ENCODE measurements around the gene PFN1.

The PFN1 gene

DNA sequence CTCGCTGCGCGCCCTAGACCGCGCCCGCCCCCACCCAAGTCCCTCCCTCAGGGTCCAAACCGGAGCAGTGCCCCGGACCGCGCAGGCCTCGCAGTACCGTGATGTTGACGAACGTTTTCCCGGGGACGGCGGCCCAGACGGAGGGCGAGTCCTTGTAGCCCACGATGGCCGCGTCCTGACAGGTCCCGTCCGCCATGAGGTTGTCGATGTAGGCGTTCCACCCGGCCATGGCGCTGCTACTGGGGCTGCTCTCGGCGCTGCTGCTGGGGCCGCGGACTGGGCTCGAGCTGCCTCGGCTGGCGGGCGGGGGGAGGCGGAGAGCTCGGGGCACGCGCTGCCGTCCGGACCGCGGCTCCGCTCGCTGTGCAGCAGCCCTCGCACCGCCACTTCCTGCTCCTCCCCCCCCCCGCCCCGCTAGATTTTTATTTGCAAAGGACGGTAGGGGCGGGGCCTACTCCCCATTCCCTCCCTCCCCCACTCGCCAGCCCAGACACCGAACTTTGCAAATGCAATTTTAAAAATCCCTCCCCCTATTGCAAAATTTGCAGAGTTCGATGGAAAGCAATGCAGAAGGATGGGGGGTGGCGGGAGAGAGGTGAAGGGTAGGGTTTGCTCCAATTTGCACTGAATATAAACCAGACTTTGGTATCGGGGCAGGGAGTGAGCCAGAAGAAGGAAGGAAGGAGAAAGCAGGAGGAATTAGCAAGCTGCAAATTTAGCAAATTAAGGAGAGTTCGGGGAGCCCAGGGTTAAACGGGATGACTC is at the start of gene PFN1:
PFN1 (minus strand) TSS at position 365 of the 765 bp plus-strand sequence; CDS start at position 229, 136 bp downstream.
- FAIRE-seq = no peak

DNA sequence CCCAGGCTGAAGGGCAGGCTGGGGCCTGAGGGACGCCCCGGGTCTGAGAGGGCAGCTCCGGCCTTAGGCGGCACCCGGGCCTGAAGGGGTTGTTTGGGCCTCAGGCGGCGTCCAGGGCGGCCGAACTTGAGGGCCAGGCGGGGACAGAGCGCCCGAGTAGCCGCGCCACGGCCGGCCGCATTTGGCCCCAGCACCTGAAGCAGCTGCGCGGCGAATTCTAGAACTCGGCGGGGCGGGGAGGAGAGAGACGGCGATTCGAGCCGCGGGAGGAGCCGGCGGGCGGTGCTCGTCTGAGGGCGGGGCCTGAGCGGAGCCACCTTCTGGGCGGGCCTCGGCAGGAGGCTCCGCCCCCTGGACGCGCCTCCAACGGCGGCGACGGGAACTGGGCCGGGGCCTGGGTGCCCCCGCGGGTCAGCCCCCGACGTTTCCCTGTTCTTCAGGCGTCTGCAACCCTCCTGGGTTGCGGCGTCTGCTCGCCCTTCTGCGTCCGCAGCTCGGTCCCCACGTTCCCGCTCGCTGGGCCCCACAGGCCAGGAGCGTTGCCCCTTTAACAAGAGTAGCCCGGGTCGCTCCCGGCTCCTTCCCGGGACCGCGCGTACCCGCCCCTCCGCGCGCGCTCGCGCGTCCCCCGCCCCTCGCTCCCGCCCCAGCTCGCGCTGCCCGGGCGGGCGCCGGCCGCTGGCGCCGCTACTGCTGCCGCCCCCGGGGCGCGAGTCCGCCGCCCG is 49.1 kb upstream of the PFN1 start, which contains the start of the genes INCA1 and KIF1C:
INCA1 (minus strand) TSS at position 221 of the 725 bp plus-strand sequence. CDS start 3,085 bp downstream, outside the sequence.
KIF1C (plus strand) TSS at position 649 of the 725 bp plus-strand sequence. CDS start 2,297 bp downstream, outside the sequence.
- FAIRE-seq = no peak

DNA sequence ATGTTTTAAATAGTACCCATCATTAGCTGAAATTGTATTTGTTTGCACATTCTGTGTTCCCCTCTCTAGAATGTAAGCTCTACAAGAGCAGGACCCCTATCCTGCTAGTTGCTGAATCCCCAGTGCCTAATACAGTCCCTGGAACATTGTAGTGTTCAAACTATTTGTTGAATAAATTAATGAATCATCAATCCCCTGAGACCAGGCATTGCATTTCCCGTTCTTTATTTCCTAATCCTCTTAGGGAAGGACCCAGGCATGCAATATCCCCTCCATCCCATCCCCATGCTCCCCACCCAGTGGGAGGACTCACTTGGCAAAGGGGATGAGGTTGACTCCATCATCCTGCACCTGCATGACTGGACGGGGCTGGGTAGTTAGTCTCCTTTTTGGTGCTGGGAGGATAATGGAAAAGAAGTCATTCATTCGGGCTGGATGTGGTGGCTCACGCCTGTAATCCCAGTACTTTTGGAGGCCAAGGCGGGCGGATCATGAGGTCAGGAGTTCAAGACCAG is 45.8 kb upstream of the PFN1 start:
- FAIRE-seq = no peak

DNA sequence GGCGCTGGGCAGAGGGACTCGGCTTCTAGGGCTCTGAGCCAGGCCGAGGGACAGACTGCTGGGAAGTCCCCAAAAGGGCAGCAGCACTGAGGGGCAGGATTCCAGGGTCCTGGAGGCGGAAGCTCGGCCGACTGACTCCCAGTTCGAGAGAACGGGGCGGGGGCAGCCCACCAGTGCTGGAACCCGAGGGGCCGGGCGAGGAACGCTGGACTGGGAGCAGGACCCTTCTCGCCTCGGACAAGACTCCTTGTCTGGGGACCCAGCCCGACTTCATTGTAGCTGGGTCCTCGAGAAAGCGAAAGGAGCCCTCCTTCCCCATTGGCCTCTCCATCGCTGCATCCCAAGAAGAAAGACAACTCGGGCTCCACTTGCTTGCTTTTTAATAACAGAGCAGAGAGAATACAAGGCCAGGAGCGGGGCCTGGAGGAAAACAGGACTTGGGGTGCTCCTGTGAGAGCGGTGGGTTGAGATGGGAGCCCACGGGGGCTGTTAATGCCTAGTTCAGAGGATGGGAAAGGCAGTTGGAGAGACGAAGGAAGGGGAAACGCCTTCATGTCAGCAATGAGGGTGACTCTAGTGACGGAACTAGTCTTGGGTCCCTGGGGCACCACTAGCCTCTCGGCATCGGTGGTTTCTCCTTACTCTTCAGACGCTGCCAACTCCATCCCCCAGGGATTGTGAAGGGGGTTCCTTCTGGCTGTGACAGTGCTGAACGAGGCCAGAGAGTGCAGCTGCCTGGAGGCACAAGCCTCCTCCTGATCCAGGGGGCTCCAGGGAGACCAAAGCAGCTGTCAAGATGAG is 39.6 kb upstream of the PFN1 start:
- no peak for FAIRE-seq

DNA sequence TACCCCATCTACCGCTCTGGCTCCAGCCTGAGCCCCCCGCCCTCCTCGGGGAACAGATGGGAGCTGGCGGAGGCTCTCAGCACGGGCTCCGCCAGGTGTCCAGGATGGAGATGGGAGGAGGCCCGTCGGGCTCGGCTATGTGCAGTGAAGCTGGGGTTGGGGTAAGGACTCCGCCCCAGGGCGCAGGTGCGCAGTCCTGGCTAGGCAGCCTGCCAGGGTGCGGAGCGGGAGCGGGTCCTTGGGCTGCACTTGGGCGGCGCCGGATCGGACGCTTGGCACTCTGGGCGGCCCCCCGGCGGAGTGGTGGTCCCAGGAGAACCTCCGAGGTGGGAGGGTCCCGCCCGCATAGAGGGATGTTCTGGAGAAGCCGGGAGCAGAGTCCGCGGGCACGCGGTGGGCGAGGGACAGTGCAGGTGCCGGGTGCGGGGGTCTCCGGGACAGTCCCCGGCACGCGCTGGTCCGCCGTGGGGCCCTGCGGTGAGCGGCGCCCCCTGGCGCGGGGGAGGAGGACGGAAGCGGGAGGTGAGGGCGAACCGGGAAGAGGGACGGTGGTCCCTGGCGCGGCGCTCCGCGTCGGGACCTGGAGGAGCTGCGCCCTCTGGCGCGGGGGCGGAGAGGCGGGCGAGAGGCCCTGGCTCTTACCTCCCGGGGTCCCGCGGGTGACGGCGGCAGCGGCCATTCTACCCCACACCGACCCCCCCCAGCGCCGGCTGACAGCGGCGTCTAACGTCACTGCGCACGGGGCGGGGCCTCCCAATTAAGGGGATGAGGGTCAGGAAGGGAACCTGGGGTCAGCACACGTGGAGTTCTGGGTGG is 38.8 kb upstream of the PFN1 start, which contains the start of gene CAMTA2:
CAMTA2 (minus strand) TSS at position 725 of the 816 bp plus-strand sequence. CDS start 1,453 bp downstream, outside the sequence.
- FAIRE-seq = no peak

DNA sequence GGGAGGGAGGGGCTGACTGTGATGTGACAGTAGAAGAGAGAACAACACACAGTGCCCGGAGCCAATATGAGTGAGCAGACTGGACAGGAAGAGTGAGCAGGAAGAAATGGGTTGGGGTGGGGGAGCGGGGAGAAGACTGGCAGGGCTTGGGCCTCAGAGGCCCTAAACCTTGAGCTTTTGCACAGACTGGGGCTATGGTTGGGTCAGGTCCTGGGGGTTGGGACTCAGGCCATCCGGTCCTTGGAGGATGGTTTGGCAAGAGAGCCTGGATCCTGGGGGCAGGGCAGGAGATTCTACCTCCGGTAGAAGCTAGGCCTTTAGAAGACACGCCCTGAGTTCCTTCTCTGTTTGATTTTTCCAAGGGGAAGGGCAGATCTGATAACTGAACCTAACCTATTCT is 38.1 kb upstream of the PFN1 start:
- FAIRE-seq = no peak

DNA sequence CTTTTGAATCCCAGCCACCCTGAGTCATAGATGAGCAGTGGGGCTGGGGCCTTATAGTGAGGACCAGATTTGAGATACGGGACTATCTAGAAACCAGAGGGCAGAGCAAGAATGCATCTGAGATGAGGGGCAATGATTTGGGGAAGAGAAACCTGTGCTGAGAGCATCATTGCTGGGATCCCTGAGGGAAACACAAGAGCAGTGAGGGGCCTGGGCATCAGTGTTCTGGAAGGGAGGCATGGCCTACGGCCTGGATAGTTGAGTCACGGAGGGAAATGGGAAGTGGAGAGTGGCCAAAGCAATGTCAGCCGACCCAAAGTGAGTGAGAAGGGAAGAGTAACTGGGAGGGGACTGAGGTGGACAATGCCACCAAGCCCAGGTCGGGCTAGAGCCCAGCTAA is 34.0 kb upstream of the PFN1 start:
- no peak for FAIRE-seq

DNA sequence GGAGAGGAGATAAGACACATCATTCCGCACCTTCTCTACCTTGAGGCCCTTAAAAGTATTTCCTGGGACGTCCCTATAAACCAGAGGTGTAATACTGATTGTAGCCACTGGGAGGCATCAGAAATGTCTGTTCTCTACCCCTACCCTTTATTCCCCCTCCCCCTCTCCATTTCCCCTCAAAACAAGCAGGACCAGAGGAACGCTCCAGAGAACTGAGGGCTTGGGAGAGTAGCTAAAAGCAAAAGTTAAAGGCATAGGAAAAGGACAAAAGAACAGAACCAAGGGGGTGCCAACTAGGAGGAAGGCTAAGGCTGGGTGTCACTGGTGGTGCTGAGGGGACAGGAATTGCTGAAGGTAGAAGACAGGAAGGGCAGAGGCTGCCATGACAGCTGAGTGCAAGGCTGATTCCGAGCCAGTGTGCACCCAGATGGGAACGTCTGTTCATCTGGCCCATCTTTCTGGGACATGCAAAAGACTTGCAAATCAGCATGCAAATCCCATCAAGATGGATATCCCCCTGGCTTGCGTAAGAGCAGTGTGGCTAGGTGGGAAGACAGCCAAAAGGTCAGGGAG is 32.4 kb upstream of the PFN1 start:
- FAIRE-seq = no peak

DNA sequence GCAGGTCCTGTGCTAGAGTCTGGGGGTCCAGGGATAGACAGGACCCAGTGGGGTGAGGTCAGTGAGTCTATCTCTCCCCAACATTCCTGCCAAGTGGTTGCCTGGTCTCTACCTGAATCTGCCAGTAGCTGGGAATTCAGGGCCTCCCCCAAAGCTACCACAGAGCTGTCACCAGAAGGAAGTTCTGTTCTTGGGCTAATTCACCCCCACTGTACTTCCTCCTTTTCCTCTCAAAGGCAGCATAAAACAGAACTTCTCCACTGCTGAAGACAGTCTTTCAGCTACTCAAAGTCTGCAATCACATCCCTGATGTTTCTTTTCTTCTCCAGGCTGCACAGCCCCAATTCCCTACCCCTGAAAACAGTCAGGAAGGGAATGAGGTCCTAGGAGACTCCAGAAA is 30.4 kb upstream of the PFN1 start:
- no peak for FAIRE-seq

DNA sequence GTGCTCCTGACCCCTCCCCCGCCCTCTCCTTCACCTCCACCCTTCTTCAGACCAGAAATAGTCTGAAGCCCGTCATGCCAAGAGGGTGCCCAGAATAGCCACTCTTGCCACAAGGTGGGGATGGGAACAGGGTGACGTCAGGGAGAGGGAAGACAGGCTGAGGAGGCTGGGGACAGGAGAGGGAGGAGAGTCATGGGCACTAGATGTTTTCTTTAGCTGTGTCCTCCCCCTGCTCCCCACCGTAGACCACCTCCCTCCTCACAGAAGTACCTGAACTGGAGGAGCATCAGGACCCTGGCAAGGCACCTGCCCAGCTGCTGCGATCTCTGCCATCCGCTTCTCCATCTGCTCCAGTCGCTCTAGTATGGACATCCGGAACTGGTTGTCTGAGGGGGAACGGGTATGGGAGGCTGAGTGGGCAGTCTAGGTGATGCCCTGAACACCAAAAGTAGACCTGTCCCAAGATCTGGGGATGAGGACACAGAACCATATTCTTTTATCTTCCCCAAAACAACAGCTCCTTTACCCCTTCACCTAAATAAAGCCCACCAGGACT is 25.9 kb upstream of the PFN1 start:
- no peak for FAIRE-seq

DNA sequence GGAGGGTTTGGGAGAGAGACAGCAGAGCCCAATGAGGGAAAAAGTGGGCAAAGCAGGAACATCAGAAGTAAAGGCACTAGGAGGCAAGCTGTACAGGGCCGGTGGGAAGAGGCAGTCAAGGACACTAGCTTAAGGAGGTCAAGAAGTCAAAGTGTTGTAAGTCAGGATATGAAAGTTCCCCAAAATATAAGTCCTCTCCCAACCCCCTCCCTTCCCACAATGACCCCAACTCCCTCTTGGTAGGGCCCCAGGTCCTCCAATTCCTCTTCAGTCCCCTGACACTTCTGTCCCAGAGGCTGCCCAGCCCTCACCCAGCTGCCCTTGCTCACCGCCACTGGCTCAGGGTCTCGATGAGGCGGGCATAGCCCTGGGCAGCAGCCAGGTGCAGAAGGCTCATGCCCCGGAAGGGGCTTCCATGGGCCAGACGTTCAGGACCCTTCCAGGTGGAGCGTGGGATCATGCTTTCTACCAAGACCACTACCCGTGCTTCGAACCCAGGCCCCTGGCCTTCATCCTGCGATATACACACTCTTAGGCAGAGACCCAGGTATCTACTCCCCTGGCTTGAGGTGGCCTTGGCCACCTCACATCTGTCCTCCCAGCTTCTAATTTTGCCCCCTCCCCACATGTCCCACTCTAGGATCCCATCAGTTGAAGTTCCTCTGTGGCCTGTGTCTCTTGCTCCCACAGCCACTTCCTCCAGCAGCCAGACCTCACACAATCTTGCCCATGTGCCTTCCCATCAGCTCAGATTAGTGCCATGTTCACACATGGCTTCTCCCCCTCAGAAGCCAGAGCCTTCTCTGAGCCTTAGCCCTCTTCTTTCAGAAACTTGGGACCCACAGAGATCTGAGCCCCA is 25.2 kb upstream of the PFN1 start:
- no peak for FAIRE-seq

DNA sequence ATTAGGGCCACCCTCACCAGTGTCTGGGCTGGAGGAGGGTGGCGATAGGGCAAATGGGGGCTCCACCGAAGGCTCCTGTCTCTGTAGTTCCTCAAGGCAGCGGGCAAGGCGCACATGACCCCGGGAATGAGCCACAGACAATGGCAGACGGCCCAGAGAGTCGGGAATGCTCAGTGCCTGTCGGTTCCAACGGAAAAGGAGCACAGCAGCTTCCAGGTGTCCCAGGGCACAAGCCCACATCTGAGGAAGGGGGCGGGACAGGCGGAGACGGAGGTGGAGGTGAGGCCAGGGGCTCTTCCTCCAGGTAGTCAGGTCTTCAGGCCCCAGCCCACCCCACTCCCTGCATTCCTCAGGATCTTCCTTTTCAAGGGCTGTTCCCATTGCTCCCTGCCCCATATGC is 24.4 kb upstream of the PFN1 start:
- no peak for FAIRE-seq

DNA sequence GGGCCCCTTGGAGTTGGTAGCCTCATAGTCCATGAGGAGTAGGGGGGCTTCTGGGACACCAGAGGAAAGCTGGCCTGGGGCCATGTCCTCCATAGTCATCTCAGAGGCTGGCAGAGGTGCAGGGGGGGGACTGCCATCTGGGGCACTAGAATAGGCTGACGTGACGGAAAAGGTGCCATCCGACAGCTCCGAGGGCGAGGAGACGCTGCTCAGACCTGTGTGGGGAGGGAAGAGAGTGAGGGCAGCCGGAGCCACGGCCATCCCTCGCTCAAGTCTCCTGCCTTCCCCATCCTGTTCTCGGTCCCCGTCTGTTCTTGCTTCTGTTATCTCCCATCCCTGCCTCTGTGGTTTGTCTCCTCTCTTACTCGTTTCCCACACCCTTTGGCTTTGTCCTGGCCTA is 24.0 kb upstream of the PFN1 start:
- no peak for FAIRE-seq

DNA sequence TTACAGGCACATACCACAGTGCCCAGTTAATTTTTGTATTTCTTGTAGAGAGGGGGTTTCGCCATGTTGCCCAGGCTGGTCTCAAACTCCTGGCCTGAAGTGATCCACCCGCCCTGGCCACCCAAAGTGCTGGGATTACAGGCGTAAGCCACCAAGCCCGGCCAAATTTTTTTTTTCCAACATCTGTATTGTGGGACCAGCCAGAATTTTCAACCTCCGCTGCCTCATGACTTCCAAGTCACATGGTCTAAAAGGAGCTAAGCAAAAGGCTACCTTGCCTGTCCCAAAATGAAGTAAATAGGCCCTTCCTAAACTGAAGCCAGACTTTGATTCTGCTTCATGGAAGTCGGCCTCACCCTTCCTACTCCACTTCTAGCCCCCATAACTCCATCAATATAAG is 23.5 kb upstream of the PFN1 start:
- no peak for FAIRE-seq

DNA sequence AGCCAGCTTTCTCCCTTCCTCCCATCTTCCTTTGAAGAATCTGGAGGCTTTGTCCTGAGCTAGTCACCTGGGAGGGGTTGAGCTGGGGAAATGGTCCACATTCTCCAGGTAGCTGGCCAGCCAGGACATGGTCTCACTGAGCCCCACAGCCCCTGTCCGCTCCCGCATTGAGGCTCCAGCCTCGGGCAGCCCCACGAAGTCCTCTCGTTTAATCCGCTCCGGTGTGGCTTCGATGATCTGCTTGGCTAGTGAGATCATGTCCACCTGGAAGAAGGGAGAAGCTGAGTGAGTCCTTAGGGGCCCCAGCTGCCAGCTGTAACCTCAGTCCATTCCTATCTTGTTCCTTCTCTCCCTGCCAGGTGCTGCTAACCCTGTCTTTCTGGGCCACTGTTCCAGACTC is 21.9 kb upstream of the PFN1 start:
- FAIRE-seq = no peak

DNA sequence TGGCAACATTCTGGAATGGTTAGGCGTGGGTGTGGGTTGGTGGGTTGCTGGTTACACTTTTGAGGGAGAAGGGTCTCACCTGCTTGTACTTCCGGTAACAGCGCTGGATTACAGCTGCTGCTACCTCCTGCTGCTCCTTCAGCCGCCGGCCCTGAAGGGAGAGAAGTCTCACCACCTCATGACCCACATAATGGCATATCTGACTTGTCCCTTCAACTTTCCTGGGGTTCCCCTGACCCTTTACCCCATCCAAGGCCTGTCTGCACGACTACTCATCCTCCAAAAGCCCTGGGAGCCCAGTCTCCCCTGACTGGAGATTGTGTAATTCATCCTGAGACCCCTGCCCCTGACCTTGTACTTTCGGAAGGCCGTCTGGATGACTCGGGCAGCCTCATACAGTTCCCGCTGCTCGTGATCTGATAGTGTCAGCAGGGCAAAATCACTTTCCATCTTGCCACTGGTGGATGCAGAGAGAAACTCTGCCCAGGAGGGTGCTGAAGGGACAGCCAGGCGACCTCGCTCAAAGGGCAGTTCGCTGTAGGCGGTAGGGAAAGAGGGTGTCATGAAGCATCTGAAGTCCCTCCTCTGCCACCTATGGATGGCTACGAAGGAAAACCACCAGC is 21.3 kb upstream of the PFN1 start:
- FAIRE-seq = no peak

DNA sequence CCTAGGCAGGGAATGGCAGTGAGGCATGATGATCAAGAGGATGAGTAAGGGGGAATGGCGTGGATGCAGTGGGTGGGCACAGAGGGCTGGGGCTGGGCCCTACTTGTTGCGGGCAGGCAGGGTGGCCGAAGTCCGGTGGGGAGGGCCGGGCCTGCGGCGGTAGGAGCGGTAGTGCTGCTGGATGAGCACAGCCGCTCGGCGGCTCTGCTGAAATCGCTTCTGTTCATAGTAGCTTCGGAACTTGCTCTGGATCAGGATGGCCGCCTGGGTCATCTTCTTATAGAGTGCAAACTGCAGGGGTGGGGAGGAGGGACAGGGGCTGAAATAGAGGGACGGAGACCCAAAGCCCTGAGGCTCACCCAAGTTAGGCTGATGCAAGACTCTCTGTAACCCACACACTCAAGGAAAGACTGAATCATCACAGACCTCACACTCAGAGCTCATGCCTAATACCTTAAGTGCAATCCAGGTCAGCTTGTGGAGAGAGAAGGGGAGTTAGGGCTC is 20.8 kb upstream of the PFN1 start:
- no peak for FAIRE-seq

DNA sequence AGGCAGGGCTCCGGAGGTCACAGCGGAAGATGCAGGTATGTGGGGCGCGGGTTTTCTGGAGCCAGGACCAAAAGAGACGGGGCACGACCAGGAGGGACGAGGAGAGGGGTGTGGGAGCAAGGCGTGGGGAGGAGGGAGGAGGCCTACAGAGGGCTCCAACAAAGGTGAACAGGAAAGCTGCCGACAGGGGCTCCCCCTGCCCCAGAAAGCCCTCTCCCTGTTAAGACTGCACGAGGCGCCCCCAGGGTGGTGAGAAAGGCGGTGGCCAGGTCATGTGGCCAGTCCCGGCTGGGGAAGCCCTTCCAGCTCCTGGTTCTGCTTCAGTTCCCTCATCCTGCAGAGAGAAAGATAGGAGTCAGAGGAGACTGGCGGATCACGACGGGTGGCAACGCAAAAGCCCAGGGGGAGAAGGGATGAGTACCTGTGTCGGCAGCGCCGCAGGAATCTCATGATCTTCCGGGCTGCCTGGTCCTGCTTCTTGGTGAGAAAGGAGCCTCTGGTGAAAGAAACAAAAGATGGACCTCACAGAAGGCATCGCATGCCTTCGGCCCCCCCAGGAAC is 20.2 kb upstream of the PFN1 start:
- FAIRE-seq = no peak

Measured in A204.1 (cell line).